Esophagus mucosa (tissue), 1 donor: ENCODE data around the gene OR5B3. TPM values are rescaled to one million over a fixed set of nuclear protein-coding genes. Genes with fewer than 3 reads are reported as not detected.
"Not testable (repeated sequence)": the region's sequence is repeated elsewhere in the genome, so short reads cannot be mapped to it uniquely, and the experiment has no call there.

ENCODE experiments used
- ATAC-seq: fragments of 200-7000 bp; cut with Tn5 transposase; one replicate; pipeline ENCODE4 v1.9.1; 2020
- total RNA-seq: library from RNA; stranded (reverse); gene quantifications from one replicate; pipeline ENCODE4 v1.2.4, GENCODE V29; 2023
- donor health status: DM: yes; HTN: yes; CAD: no.

The OR5B3 gene
- not detected for total RNA-seq

- no peak for ATAC-seq
These were observed at the start of gene OR5B3 for GRCh38 chr11:58406774-58407173. Gene OR5B3, minus strand, starts transcription at chr11:58406874. Its CDS starts 3,465 bp downstream, at chr11:58403409.

DNA sequence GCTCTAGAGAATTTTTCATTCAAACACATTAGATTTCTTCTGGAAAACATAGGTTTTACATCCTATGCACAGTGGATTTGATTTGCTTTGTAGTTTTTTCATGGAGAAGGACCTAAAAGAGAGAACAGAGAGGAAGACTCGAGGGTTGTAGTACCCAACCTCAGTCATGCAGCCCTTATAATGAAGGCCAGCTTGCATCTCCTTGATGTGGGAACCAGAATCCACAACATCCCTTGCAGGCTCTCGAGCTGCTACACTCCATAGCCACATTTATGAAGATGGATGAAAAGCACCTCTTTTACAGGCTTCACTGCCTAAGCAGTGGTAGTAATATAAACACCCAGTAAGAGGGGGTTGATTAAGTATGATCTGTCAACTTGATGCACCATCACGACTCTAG, 44.9 kb upstream of the OR5B3 start:
- no peak for ATAC-seq

GRCh38 chr11:58446294-58446693, 39.6 kb upstream of the OR5B3 start:
- ATAC-seq, result no peak

DNA sequence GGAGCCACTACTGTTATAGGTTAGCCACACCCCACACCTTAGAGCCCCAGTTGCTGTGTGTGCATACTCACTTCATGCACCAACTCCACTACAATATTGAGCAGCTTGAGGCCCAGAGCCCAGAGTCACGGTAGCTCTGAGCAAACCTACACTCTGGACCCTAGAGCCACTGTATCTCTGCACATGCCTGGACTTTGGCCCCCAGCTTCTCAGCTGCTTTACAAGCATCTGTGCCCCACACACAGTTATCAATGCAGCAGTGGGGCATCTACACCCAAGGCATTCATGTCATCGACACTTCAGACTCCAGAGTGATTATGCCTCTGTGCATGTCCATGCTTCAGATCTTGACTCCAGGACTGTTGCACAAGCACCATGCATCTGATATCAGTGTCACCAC, 37.6 kb upstream of the OR5B3 start:
- no peak for ATAC-seq

DNA sequence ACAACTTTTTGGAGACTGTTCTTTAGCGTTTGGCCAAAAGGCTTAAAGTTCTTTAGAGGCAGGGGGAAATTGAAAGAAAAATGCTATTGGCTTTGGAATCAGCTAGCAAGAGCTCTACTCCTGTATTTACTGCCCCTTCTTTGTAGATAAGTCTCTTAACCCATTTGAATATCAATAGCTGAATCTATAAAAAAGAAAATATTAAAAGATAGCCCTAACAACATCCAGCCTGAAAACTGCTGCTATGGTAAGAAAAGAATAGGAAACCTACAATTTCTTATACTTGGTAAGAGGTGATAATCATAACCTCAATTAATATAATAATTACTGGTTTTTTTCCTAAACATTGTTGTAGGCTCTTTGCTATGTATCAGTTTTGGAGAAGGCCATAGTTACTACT, 35.5 kb upstream of the OR5B3 start, which contains the start of gene OR5B12:
OR5B12 (minus strand) TSS at position 101 of the 400 bp plus-strand sequence. CDS start 2,085 bp downstream, outside the sequence.
- no peak for ATAC-seq

DNA sequence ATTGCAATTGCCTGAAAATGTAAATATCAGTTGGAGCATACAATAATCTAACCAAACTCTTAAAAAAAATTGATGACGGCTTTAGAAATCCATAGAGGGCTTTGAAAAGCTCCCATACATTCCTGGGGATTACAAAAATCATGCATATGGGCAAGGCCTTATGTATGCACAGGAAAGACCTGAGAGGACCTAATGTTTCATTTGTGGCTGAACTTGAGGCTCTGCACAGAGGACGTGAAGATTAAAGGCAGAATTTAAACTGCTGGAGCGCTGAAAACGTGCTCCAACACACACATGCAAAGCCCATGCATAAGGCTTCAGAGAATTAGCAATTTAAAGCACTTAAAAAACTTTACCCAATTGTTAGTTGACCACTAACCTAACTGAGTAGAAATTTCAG, 31.8 kb upstream of the OR5B3 start:
- ATAC-seq, result no peak

GRCh38 chr11:58434217-58434616, 27.5 kb upstream of the OR5B3 start:
- no peak for ATAC-seq

GRCh38 chr11:58433638-58434203, 27.0 kb upstream of the OR5B3 start:
- ATAC-seq, result no peak

DNA sequence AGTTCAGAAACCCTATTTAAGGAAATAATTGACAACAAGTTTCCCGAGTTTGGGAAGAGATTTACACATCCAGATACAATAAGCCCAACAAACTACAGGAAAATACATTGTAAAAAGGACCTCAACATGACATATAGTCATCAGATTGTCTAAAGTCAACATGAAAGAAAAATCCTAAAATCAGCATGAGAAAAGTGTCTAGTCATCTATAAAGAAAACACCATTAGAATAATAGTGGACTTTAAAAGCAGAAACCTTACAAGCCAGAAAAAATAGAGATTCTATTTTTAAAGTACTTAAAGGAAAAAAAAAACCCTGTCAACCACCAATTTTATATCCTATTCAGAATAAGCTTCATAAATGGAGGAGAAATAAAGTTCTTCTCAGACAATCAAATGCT, 22.6 kb upstream of the OR5B3 start:
- no peak for ATAC-seq

DNA sequence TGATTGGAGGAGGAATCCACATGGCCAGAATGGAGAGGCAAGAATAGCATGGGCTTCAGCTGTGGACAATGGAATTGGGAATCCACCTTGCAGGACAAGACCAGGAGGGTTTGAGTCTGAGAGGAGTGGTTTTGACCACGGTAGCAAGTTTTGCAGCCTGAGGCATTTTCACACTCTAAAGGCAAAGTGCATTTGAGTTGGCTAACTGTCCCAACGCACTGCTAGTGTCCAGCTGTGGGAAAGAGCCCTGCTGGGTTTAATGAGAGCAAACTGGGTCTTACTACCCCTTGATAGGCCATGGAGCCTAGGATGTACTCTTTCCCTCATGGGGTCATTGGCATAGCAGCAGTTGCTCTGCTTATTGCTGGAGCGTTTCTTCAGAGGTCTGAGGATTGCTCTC, 21.3 kb upstream of the OR5B3 start, which contains the start of gene OR5B2:
OR5B2 (minus strand) TSS at position 101 of the 400 bp plus-strand sequence. CDS start 4,860 bp downstream, outside the sequence.
- ATAC-seq, result no peak

- not testable (repeated sequence) for ATAC-seq
These were observed 7.1 kb downstream of the OR5B3 start for GRCh38 chr11:58399622-58400021.

DNA sequence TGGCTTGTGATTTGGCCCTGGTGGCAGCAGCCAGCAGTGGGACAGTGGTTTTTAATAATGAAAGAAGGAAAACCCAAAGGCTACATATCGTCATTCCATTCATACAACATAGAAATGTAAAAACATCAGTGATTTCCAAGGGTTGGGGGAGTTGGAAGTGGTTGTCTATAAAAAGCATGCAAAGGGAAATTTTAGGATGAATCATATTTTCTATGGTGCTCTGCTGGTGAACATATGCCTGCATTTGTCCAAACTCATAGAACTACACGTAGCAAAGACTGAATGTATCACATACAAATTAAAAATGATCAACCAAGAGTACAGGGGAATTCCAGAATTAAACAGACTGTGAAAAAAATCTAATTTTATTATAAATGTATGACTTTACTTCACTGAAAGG, 11.1 kb downstream of the OR5B3 start:
- ATAC-seq, result no peak

GRCh38 chr11:58394195-58394594, 12.5 kb downstream of the OR5B3 start:
- no peak for ATAC-seq

DNA sequence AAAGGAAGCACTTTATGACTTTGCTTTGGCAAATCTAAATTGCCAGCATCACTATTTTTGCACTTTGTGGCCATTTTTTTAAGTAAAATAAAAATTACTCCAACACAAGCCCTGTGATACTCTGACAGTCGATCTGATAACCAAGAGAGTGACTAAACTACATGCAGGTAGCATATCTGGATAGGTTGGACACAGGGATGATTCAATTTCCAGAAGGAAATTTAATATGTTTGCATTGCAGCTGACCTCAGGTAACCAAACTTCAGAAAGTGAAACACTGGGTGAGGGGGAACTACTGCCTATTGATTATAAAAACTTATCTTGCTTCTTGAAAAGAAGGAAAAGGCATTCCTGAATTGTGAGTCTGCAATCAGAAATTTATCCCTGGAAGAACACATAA, 13.9 kb downstream of the OR5B3 start:
- no peak for ATAC-seq

DNA sequence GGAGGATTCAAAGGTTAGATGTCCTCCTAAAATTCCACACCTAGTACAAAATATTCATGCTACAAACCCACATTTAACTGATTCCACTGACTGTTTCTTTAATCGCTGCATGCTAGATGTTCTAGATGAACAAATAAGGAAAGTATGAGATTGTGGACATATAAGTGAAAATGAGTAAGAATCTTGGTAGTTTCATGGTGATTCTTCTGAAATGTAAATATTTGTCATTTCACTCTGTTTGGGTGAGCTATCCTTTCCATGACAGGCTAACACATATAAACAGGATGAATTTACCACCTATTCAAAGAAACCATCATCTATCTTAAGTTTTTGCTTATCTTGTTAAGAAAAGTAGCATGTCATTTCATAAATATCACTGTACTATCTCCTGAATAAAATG, 14.8 kb downstream of the OR5B3 start:
- no peak for ATAC-seq

- no peak for ATAC-seq
These were observed 16.1 kb downstream of the OR5B3 start for GRCh38 chr11:58390551-58391063.

GRCh38 chr11:58358969-58359368, 47.7 kb downstream of the OR5B3 start, which contains the start of gene OR5B17:
Gene OR5B17, minus strand, starts transcription at chr11:58359069. Its CDS starts 0 bp downstream, at chr11:58359069.
- ATAC-seq, result no peak

GRCh38 chr11:58354727-58355126, 51.9 kb downstream of the OR5B3 start:
- ATAC-seq, result no peak

Other genes starting within 250 kb of the OR5B3 start
- gene OR9Q2, start 217.8 kb downstream of the OR5B3 start, total RNA-seq, result not detected
- gene OR1S2, start 202.7 kb downstream of the OR5B3 start, total RNA-seq, result not detected
- not detected for gene OR1S1, start 194.2 kb downstream of the OR5B3 start, total RNA-seq
- not detected for gene OR10Q1, start 178.0 kb downstream of the OR5B3 start, total RNA-seq
- gene OR10W1, start 138.6 kb downstream of the OR5B3 start, total RNA-seq, result not detected
- gene OR5B17, start 47.8 kb downstream of the OR5B3 start, total RNA-seq, result not detected
- gene OR5B2, start 21.2 kb upstream of the OR5B3 start, total RNA-seq, result not detected
- gene OR5B12, start 35.4 kb upstream of the OR5B3 start, total RNA-seq, result not detected
- not detected for gene OR5B21, start 101.2 kb upstream of the OR5B3 start, total RNA-seq
- 1.7 TPM for gene LPXN, start 169.0 kb upstream of the OR5B3 start, total RNA-seq
- 33.8 TPM for gene ZFP91, start 172.2 kb upstream of the OR5B3 start, total RNA-seq
- gene CNTF, start 215.8 kb upstream of the OR5B3 start, total RNA-seq, result 0.76 TPM